Panc1 (cell line): ENCODE measurements around the gene LRMDA. TPM values are rescaled to one million over a fixed set of nuclear protein-coding genes. Genes with fewer than 3 reads are reported as not detected.

ENCODE experiments used
- ATAC-seq: fragments of 200-7000 bp; cut with Tn5 transposase; 2 replicates; pipeline ENCODE4 v1.9.1; 2020; ENCODE audit warnings: mild to moderate bottlenecking, moderate library complexity
- BruUV-seq: library from RNA; stranded (reverse); fragments of 400-500 nt; replicated peaks from 2 replicates; lab custom pipeline; 2021; lab: Mats Ljungman, UMichigan
- CTCF ChIA-PET: fragments of 300-600 bp; sonication (Branson Sonifier 250); formaldehyde crosslinking; loops from one replicate; lab custom pipeline; 2022; ENCODE audit warnings: antibody characterized with exemption; lab: Charles Lee
- POLR2A ChIA-PET: fragments of 300-600 bp; sonication (Branson Sonifier 250); formaldehyde crosslinking; loops from one replicate; lab custom pipeline; 2022; ENCODE audit warnings: antibody characterized with exemption; lab: Charles Lee
- DNase-seq: peaks from one replicate; pipeline ENCODE4 v3.0.0-alpha.2; 2010; ENCODE audit warnings: low read depth, low spot score
- H3K27ac ChIP-seq: 2 replicates; pipeline ENCODE4 v1.5.1; 2011; ENCODE audit warnings: mild to moderate bottlenecking, low read length, inconsistent platforms
- H3K27me3 ChIP-seq: fragments of 200-500 bp; sonication (Bioruptor generic); 2 replicates; pipeline ENCODE4 v1.6.0; 2014; ENCODE audit warnings: low read length, inconsistent platforms; ENCODE audit not compliant: control insufficient read depth, insufficient read depth
- H3K36me3 ChIP-seq: fragments of 200-500 bp; sonication (Bioruptor generic); 2 replicates; pipeline ENCODE4 v1.5.1; 2014; ENCODE audit warnings: inconsistent platforms, mild to moderate bottlenecking, low read length, moderate library complexity; ENCODE audit not compliant: control insufficient read depth, insufficient read depth
- H3K4me1 ChIP-seq: 2 replicates; pipeline ENCODE4 v1.5.1; 2011; ENCODE audit warnings: inconsistent platforms, mild to moderate bottlenecking, low read length, moderate library complexity; ENCODE audit not compliant: control insufficient read depth, insufficient read depth
- H3K4me3 ChIP-seq, 2 experiments: 2 replicates each; pipeline ENCODE4 v1.5.1; 2011 to 2012; ENCODE audit warnings: low read depth in 2 of 2, low read length in 2 of 2, mild to moderate bottlenecking in 2 of 2, inconsistent platforms in 1 of 2, moderate library complexity in 1 of 2
- H3K9me3 ChIP-seq: fragments of 200-500 bp; sonication (Bioruptor generic); 2 replicates; pipeline ENCODE4 v1.5.1; 2014; ENCODE audit warnings: low read depth, mild to moderate bottlenecking, inconsistent platforms, low read length, moderate library complexity; ENCODE audit not compliant: control insufficient read depth, insufficient read depth
- CTCF ChIP-seq: fragments of 450-650 bp; IDR thresholded peaks from 2 replicates; pipeline ENCODE4 v1.5.1; 2017; ENCODE audit warnings: mild to moderate bottlenecking
- POLR2AphosphoS5 ChIP-seq: IDR thresholded peaks from 2 replicates; pipeline ENCODE4 v1.6.1; 2012; ENCODE audit warnings: mild to moderate bottlenecking, low read depth, low read length, moderate library complexity
- REST ChIP-seq, 2 experiments: IDR thresholded peaks; 2 replicates each; pipeline ENCODE4 v1.6.1; 2011 to 2012; ENCODE audit warnings: low read depth in 2 of 2, control low read depth in 1 of 2, low read length in 1 of 2, mild to moderate bottlenecking in 1 of 2, moderate library complexity in 1 of 2; ENCODE audit not compliant: insufficient read depth in 1 of 2
- SIN3A ChIP-seq: IDR thresholded peaks from 2 replicates; pipeline ENCODE4 v1.6.1; 2012; ENCODE audit warnings: low read depth, mild to moderate bottlenecking, low read length, moderate library complexity, borderline replicate concordance; ENCODE audit not compliant: insufficient read depth
- TCF7L2 ChIP-seq: IDR thresholded peaks from 2 replicates; pipeline ENCODE4 v1.6.1; 2011; ENCODE audit warnings: mild to moderate bottlenecking, low read depth, low read length, inconsistent platforms
- in situ Hi-C: cut with HindIII; loops from 2 replicates; pipeline ENCODE4 v1.10.0; 2016; ENCODE audit warnings: low sequenced_read_pairs, low pct_unique_long_range_greater_than_20kb
- intact Hi-C: fragments of 100-400 bp; cut with micrococcal nuclease; formaldehyde crosslinking; loops from one replicate; pipeline ENCODE4 v1.10.0; 2022; ENCODE audit not compliant: unreplicated experiment
- total RNA-seq: library from RNA; stranded (reverse); gene quantifications from one replicate; pipeline ENCODE4 v1.2.1, GENCODE V29; 2021; ENCODE audit not compliant: unreplicated experiment

LRMDA gene
- total RNA-seq, 1 experiment from 2014 or later = 1.2 TPM

- Histone ChIP-seq H3K27me3 (0 out of 2 replicates have a peak, but pooled peaks cover 7% of the 10 kb centered on the region), H3K27ac (no peak overlapping the region), H3K4me3 (no peak overlapping the region), H3K36me3 (no peaks in the 10 kb centered on the region), H3K9me3 (no peaks in the 10 kb centered on the region), H3K4me1 (no peaks in the 10 kb centered on the region)
- no TSS peak for BruUV-seq
- ATAC-seq (no peak), DNase-seq (no peak)
- ChIA-PET CTCF (no interaction called here), POLR2A (no interaction called here)
- in situ Hi-C loops = no loop called here
- intact Hi-C loops = no loop called here
- TF ChIP-seq REST (IDR thresholded peaks at IDR 0.05; ENCODE audit: insufficient read depth in 1 of 2, low read depth in 2 of 2, low read length in 1 of 2) (no peak), CTCF (no peak), POLR2AphosphoS5 (no peak), TCF7L2 (no peak), SIN3A (no peak)
Measured at GRCh38 chr10:75718991-75719390, 287.6 kb downstream of the LRMDA start.

GRCh38 chr10:75720157-75720556, 288.7 kb downstream of the LRMDA start:
- no peak overlapping the region for H3K27ac ChIP-seq
- intact Hi-C loops (no loop called here), in situ Hi-C loops (no loop called here)
- no peaks in the 10 kb centered on the region for H3K9me3 ChIP-seq
- no TSS peak for BruUV-seq
- H3K27me3 ChIP-seq = peaks cover 7% of the 10 kb centered on the region; the same call in 1 of the 2 replicates
- ChIA-PET CTCF (no interaction called here), POLR2A (no interaction called here)
- no peaks in the 10 kb centered on the region for H3K4me1 ChIP-seq
- no peak for TF ChIP-seq POLR2AphosphoS5
- TF ChIP-seq SIN3A = no peak
- TF ChIP-seq REST (IDR thresholded peaks at IDR 0.05; ENCODE audit: insufficient read depth in 1 of 2, low read depth in 2 of 2, low read length in 1 of 2) = no peak
- no peak for TF ChIP-seq TCF7L2
- no peak for TF ChIP-seq CTCF
- no peaks in the 10 kb centered on the region for H3K36me3 ChIP-seq
- DNase-seq (no peak), ATAC-seq (no peak)
- H3K4me3 ChIP-seq = no peak overlapping the region
